GM20000 (cell line): ENCODE data around the gene ATP13A3.
A peak's percentile ranks its signal among the peaks of the same experiment; 100 is the strongest.
"Not testable (repeated sequence)": the region's sequence is repeated elsewhere in the genome, so short reads cannot be mapped to it uniquely, and the experiment has no call there.

Source experiments
- DNase-seq: peaks from one replicate; pipeline ENCODE4 v3.0.0; 2012; ENCODE audit warnings: low spot score
- CTCF ChIP-seq: IDR thresholded peaks from 2 replicates; pipeline ENCODE4 v1.5.1; 2012; ENCODE audit warnings: mild to moderate bottlenecking, control low read depth; ENCODE audit errors: extremely low read depth, missing control alignments

ATP13A3 gene

GRCh38 chr3:194486540-194487288 lies at the start of gene ATP13A3:
Gene ATP13A3 (minus strand): TSS chr3:194487002. CDS start chr3:194462190, 24,812 bp downstream.
- TF ChIP-seq CTCF: no peak
- peak; percentile 98 for DNase-seq

GRCh38 chr3:194535199-194535598 lies 48.4 kb upstream of the ATP13A3 start:
- not testable (repeated sequence) for DNase-seq

- TF ChIP-seq CTCF: no peak
- DNase-seq: no peak
Observed at GRCh38 chr3:194534243-194534642, 47.4 kb upstream of the ATP13A3 start.

- TF ChIP-seq CTCF: no peak
- DNase-seq: no peak
Observed at GRCh38 chr3:194532591-194532990, 45.8 kb upstream of the ATP13A3 start.

GRCh38 chr3:194527726-194528125 lies 40.9 kb upstream of the ATP13A3 start:
- DNase-seq: no peak
- TF ChIP-seq CTCF: no peak

GRCh38 chr3:194526164-194526563 lies 39.4 kb upstream of the ATP13A3 start:
- no peak for TF ChIP-seq CTCF
- DNase-seq: no peak

GRCh38 chr3:194522579-194523046 lies 35.8 kb upstream of the ATP13A3 start:
- DNase-seq: no peak
- no peak for TF ChIP-seq CTCF
